Measurements from ENCODE around the gene CD300LB. TPM values are rescaled to one million over a fixed set of nuclear protein-coding genes. Genes with fewer than 3 reads are reported as not detected.

CD300LB gene
- total RNA-seq, 2 donors from 2014 or later: 0.64 to 0.80 TPM

DNA sequence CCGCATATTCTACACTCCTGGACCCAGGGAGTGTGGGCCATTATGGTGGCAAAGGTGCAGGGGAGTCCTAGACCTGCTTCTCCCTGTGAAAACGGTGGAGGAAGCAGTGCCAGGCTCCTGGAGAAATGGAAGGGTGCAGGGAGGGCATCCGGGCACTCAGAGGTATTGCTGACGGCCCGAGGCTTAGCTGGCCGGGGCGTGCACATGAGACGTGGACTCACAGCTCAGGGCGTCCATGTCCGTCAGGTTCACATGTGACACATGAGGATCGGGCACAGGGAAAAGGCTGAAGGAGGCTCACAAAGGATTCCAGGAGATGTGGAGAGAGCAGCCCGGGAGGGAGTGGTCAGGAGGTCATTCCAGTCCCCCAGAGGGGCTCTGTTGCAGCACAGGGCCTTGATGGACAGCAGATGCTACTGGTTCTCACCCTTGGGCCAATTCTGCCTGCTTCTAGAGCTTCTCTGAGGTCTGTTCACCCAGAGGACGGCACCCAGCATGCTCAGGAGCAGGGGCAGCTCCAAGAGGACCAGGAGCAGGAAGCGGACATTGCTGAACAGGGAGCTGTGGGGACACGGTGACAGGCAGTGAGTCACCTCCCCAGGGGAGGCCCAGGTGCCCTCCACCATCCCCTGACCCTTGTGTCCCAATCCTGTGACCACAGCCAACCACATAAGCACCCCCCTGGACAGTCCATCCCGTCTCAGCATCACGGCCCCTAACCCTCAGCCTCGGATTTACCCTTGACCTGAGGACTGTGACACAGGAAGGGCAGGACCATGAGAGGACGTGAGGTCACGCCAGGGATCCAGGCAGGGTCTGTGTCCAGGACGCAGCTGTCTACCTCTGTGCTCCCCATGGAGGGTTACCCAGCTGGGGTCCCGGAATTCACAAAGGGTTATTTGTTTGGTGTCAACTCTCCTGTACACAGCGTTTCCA lies 10.2 kb upstream of the CD300LB start:
- Histone ChIP-seq H3K4me1 (replicated peaks) (no peaks in the 10 kb centered on the region), H3K4me3 (no peak overlapping the region), H3K27ac (no peak overlapping the region), H3K9me3 (no peaks in the 10 kb centered on the region), H3K36me3 (no peaks in the 10 kb centered on the region), H3K27me3 (replicated peaks; ENCODE audit: insufficient read depth) (no peaks in the 10 kb centered on the region)
- DNase-seq (ENCODE audit: low spot score): no peak
- TF ChIP-seq, protein P1, sequence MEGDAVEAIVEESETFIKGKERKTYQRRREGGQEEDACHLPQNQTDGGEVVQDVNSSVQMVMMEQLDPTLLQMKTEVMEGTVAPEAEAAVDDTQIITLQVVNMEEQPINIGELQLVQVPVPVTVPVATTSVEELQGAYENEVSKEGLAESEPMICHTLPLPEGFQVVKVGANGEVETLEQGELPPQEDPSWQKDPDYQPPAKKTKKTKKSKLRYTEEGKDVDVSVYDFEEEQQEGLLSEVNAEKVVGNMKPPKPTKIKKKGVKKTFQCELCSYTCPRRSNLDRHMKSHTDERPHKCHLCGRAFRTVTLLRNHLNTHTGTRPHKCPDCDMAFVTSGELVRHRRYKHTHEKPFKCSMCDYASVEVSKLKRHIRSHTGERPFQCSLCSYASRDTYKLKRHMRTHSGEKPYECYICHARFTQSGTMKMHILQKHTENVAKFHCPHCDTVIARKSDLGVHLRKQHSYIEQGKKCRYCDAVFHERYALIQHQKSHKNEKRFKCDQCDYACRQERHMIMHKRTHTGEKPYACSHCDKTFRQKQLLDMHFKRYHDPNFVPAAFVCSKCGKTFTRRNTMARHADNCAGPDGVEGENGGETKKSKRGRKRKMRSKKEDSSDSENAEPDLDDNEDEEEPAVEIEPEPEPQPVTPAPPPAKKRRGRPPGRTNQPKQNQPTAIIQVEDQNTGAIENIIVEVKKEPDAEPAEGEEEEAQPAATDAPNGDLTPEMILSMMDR (IDR thresholded peaks at IDR 0.05): no peak
- TF ChIP-seq POLR2AphosphoS5 (IDR thresholded peaks at IDR 0.05): no peak
- TF ChIP-seq POLR2A (IDR thresholded peaks at IDR 0.05): no peak
- intact Hi-C loops (cut with DNase I): no loop called here
- WGBS: 73% methylated on average over 23 of the region's 23 CpGs

GRCh38 chr17:74539281-74539820 lies 8.1 kb upstream of the CD300LB start:
- 86% methylated on average over 10 of the region's 10 CpGs for WGBS
- DNase-seq (ENCODE audit: low spot score): no peak
- intact Hi-C loops (cut with DNase I): no loop called here
- no peak for TF ChIP-seq POLR2A (IDR thresholded peaks at IDR 0.05)
- TF ChIP-seq, protein P1 (IDR thresholded peaks at IDR 0.05): no peak
- no peak for TF ChIP-seq POLR2AphosphoS5 (IDR thresholded peaks at IDR 0.05)
- Histone ChIP-seq H3K4me3 (no peak overlapping the region), H3K27me3 (replicated peaks; ENCODE audit: insufficient read depth) (no peaks in the 10 kb centered on the region), H3K27ac (no peak overlapping the region), H3K36me3 (no peaks in the 10 kb centered on the region), H3K4me1 (replicated peaks) (no peaks in the 10 kb centered on the region), H3K9me3 (no peaks in the 10 kb centered on the region)

- H3K36me3 ChIP-seq: no peaks in the 10 kb centered on the region
- no peaks in the 10 kb centered on the region for H3K4me1 ChIP-seq (replicated peaks)
- intact Hi-C loops (cut with DNase I): no loop called here
- no peaks in the 10 kb centered on the region for H3K9me3 ChIP-seq
- no peak overlapping the region for H3K4me3 ChIP-seq
- no peak for TF ChIP-seq POLR2AphosphoS5 (IDR thresholded peaks at IDR 0.05)
- TF ChIP-seq POLR2A (IDR thresholded peaks at IDR 0.05): no peak
- TF ChIP-seq, protein P1 (IDR thresholded peaks at IDR 0.05): no peak
- no peak overlapping the region for H3K27ac ChIP-seq
- H3K27me3 ChIP-seq (replicated peaks; ENCODE audit: insufficient read depth): no peaks in the 10 kb centered on the region
- no peak for DNase-seq (ENCODE audit: low spot score)
- 79% methylated on average over 3 of the region's 3 CpGs for WGBS
These were observed 5.6 kb upstream of the CD300LB start for GRCh38 chr17:74536890-74537289.

DNA sequence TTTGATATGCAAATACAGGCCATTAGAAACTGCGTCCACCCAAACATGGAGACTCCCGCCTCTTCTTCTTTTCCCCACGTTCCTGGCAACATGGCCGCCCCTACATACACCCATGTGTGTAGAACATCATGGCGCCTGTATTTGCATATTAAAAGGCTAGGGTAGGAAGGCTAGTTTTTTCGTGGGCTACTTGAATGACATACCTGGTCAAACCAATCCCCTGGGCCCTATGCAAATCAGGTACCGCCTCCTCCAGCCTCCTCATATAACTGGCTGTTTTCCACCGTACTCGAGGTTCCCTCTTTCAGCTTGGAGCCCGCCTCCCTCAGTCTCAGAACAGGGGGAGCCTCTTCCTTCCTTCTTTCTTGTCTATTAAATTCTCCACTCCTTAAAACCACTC lies 840 bp upstream of the CD300LB start:
- DNase-seq (ENCODE audit: low spot score): no peak
- no peaks in the 10 kb centered on the region for H3K4me1 ChIP-seq (replicated peaks)
- peak; percentile 20 for TF ChIP-seq POLR2A (IDR thresholded peaks at IDR 0.05)
- TF ChIP-seq, protein P1 (IDR thresholded peaks at IDR 0.05): no peak
- H3K36me3 ChIP-seq: no peaks in the 10 kb centered on the region
- intact Hi-C loops (cut with DNase I): no loop called here
- H3K27me3 ChIP-seq (replicated peaks; ENCODE audit: insufficient read depth): no peaks in the 10 kb centered on the region
- H3K4me3 ChIP-seq: no peak overlapping the region
- 69% methylated on average over 10 of the region's 10 CpGs for WGBS
- H3K9me3 ChIP-seq: no peaks in the 10 kb centered on the region
- H3K27ac ChIP-seq: no peak overlapping the region

GRCh38 chr17:74530831-74531150 lies 484 bp downstream of the CD300LB start:
- Histone ChIP-seq H3K27ac (no peak overlapping the region), H3K4me1 (replicated peaks) (no peaks in the 10 kb centered on the region), H3K9me3 (no peaks in the 10 kb centered on the region), H3K4me3 (no peak overlapping the region), H3K36me3 (no peaks in the 10 kb centered on the region), H3K27me3 (replicated peaks; ENCODE audit: insufficient read depth) (no peaks in the 10 kb centered on the region)
- DNase-seq (ENCODE audit: low spot score): no peak
- TF ChIP-seq POLR2AphosphoS5 (IDR thresholded peaks at IDR 0.05): no peak
- no peak for TF ChIP-seq POLR2A (IDR thresholded peaks at IDR 0.05)
- TF ChIP-seq, protein P1 (IDR thresholded peaks at IDR 0.05): no peak
- WGBS: 70% methylated on average over 5 of the region's 5 CpGs
- intact Hi-C loops (cut with DNase I): no loop called here

Measured in prostate gland (tissue), 2 donors.